Loucy (cell line): ENCODE results near the gene MEGF6.

Source experiments
- H2AFZ ChIP-seq: fragments of 200-600 bp; sonication (generic); 2 replicates; pipeline ENCODE4 v1.6.0; 2016; ENCODE audit warnings: antibody characterized with exemption, mild to moderate bottlenecking, low read length, moderate library complexity
- H3F3A ChIP-seq: fragments of 200-600 bp; 2 replicates; pipeline ENCODE4 v1.6.0; 2016; ENCODE audit warnings: antibody characterized with exemption, low read depth, mild to moderate bottlenecking
- H3K27me3 ChIP-seq: fragments of 200-600 bp; sonication (generic); 2 replicates; pipeline ENCODE4 v1.6.1; 2014; ENCODE audit warnings: low read length, mild to moderate bottlenecking; ENCODE audit not compliant: insufficient read depth, poor library complexity, severe bottlenecking
- H3K36me3 ChIP-seq: fragments of 200-600 bp; sonication (generic); 2 replicates; pipeline ENCODE4 v1.6.1; 2016; ENCODE audit warnings: low read length; ENCODE audit not compliant: insufficient read depth
- H3K4me1 ChIP-seq: fragments of 200-600 bp; sonication (generic); 2 replicates; pipeline ENCODE4 v1.5.1; 2014; ENCODE audit warnings: low read length, mild to moderate bottlenecking; ENCODE audit not compliant: insufficient read depth, poor library complexity, severe bottlenecking
- H3K4me2 ChIP-seq: fragments of 200-600 bp; sonication (generic); 2 replicates; pipeline ENCODE4 v1.6.0; 2014; ENCODE audit warnings: antibody characterized with exemption, low read length, low read depth, mild to moderate bottlenecking; ENCODE audit not compliant: poor library complexity, severe bottlenecking
- H3K4me3 ChIP-seq: fragments of 200-600 bp; sonication (generic); 2 replicates; pipeline ENCODE4 v1.5.1; 2014; ENCODE audit warnings: low read length, mild to moderate bottlenecking, mixed read lengths; ENCODE audit not compliant: poor library complexity, severe bottlenecking
- H3K79me2 ChIP-seq: fragments of 200-600 bp; sonication (generic); 2 replicates; pipeline ENCODE4 v1.6.1; 2014; ENCODE audit warnings: low read length; ENCODE audit not compliant: insufficient read depth
- H3K9ac ChIP-seq: fragments of 200-600 bp; sonication (generic); 2 replicates; pipeline ENCODE4 v1.6.0; 2014; ENCODE audit warnings: mild to moderate bottlenecking, low read depth, low read length, moderate library complexity; ENCODE audit not compliant: poor library complexity, severe bottlenecking
- H3K9me2 ChIP-seq: fragments of 200-600 bp; sonication (generic); replicated peaks from 2 replicates; pipeline ENCODE4 v1.6.1; 2016; ENCODE audit warnings: low read depth, low read length, mixed read lengths
- H3K9me3 ChIP-seq: fragments of 200-600 bp; sonication (generic); 2 replicates; pipeline ENCODE4 v1.6.1; 2014; ENCODE audit warnings: mild to moderate bottlenecking, antibody characterized with exemption, low read length, low read depth; ENCODE audit not compliant: insufficient read depth
- H4K20me1 ChIP-seq: fragments of 200-600 bp; sonication (generic); 2 replicates; pipeline ENCODE4 v1.6.0; 2014; ENCODE audit warnings: antibody characterized with exemption, low read length, mild to moderate bottlenecking; ENCODE audit not compliant: insufficient read depth, poor library complexity, severe bottlenecking
- EZH2phosphoT487 ChIP-seq: fragments of 200-600 bp; IDR thresholded peaks from 2 replicates; pipeline ENCODE4 v1.6.1; 2018; ENCODE audit warnings: antibody characterized with exemption, mild to moderate bottlenecking, moderate library complexity, borderline replicate concordance
- TF ChIP-seq, protein P1 (sequence below): fragments of 200-600 bp; sonication (generic); conservative IDR thresholded peaks from 2 replicates; pipeline ENCODE4 v1.5.1; 2014; ENCODE audit warnings: mild to moderate bottlenecking, antibody characterized with exemption, low read length

The MEGF6 gene

DNA sequence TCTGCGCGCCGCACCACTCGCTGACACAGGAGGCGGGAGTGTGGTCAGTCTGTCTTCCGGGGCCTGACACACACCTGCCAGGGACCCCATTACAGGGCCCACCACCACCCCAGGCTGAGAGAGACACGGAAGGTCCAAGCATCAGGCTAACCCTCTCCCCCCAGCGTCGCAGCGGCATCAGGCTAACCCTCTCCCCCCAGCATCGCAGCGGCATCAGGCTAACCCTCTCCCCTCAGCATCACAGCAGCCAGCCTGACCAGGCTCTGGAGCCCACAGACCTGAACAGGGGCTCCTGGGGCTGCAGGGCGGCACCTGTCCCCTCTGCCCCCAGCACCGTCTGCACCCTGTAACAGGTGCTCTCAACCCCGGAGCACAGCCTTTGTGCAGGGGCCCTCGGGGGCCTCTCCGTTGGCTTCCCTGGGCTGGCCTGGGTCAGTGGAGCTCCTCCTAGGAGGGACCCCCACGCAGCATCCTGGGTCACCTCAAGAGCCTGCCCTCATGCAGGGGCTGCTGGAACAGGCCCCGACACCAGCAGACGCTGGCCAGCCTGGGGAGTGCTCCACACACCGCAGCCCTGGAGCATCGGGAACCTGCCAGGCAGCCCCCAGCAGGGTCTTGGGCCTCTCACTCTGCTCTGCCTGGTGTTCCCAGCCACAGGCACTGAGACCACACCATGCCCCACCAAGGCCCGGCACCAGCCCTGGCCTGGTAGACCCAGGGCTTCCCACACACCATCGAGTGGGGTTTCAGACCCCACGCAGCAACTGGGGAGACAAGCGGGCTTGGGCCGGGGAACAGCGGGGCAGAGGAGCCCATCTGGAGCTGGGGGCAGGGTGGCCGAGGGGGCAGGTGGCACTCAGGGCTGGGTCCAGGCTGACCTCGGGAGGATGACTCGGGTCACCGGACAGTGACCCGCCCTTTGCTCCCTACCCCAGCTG, 67.0 kb downstream of the MEGF6 start:
- Histone ChIP-seq H3K4me1 (no peaks in the 10 kb centered on the region), H3K4me3 (no peak overlapping the region), H3K9me3 (no peaks in the 10 kb centered on the region), H3K79me2 (no peaks in the 10 kb centered on the region), H2AFZ (no peak overlapping the region), H3K9ac (no peak overlapping the region), H3K27me3 (no peaks in the 10 kb centered on the region), H3F3A (no peaks in the 10 kb centered on the region), H3K4me2 (no peak overlapping the region), H4K20me1 (no peaks in the 10 kb centered on the region), H3K36me3 (no peaks in the 10 kb centered on the region), H3K9me2 (no peaks in the 10 kb centered on the region)
- no peak for TF ChIP-seq EZH2phosphoT487
- TF ChIP-seq, protein P1, sequence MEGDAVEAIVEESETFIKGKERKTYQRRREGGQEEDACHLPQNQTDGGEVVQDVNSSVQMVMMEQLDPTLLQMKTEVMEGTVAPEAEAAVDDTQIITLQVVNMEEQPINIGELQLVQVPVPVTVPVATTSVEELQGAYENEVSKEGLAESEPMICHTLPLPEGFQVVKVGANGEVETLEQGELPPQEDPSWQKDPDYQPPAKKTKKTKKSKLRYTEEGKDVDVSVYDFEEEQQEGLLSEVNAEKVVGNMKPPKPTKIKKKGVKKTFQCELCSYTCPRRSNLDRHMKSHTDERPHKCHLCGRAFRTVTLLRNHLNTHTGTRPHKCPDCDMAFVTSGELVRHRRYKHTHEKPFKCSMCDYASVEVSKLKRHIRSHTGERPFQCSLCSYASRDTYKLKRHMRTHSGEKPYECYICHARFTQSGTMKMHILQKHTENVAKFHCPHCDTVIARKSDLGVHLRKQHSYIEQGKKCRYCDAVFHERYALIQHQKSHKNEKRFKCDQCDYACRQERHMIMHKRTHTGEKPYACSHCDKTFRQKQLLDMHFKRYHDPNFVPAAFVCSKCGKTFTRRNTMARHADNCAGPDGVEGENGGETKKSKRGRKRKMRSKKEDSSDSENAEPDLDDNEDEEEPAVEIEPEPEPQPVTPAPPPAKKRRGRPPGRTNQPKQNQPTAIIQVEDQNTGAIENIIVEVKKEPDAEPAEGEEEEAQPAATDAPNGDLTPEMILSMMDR = no peak

DNA sequence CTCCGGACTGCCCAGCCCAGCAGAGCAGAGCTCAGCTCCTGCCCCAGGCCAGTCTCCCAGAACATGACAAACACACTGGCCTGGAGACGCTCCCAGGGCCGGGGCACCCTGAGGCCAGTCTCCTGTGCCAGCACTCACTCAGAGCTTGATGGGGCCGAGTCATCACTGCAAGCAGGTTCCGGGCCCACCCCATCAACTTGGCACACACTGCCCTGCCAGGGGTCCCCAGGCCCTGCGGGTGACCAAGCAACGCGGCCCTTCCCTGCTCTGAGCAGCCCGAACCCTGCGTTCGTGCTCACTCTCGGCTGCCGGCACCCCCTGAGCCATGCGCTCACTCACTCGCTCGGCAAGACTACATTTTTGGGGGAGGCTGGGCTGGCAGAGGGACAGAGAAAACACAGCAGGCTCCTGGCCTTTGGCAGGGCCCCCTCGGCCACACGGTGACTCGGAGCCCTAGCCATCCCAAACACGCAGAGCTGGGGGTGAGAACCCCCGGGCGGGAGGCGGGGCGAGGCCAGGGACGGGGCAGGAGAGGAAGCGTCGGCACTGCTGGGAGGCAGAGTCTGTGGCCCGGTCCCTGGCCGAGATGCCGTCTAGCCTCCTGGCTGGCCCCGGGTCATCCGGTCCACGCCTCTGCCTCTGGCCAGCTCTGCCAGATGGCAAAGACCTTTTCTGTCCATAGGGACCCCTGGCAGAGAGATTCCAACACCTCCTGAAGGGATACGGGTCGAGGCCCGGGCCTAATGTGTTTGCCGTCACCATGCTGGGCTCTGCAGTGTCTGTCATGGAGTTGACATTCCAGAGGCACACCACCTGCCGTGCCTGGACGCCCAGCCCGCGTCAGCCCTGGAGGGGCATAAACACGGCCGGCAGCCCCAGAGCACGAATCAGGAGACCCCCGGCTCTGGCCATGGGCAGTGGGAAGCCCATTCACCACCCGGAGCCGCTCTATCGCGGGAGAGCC, 68.0 kb downstream of the MEGF6 start:
- no peak overlapping the region for H3K9ac ChIP-seq
- no peak overlapping the region for H2AFZ ChIP-seq
- no peaks in the 10 kb centered on the region for H3K9me2 ChIP-seq
- H3K4me1 ChIP-seq = no peaks in the 10 kb centered on the region
- H3F3A ChIP-seq = no peaks in the 10 kb centered on the region
- H4K20me1 ChIP-seq = no peaks in the 10 kb centered on the region
- no peak overlapping the region for H3K4me3 ChIP-seq
- H3K27me3 ChIP-seq = no peaks in the 10 kb centered on the region
- no peaks in the 10 kb centered on the region for H3K36me3 ChIP-seq
- no peak for TF ChIP-seq EZH2phosphoT487
- TF ChIP-seq, protein P1 = no peak
- H3K79me2 ChIP-seq = no peaks in the 10 kb centered on the region
- H3K4me2 ChIP-seq = no peak overlapping the region
- H3K9me3 ChIP-seq = no peaks in the 10 kb centered on the region

DNA sequence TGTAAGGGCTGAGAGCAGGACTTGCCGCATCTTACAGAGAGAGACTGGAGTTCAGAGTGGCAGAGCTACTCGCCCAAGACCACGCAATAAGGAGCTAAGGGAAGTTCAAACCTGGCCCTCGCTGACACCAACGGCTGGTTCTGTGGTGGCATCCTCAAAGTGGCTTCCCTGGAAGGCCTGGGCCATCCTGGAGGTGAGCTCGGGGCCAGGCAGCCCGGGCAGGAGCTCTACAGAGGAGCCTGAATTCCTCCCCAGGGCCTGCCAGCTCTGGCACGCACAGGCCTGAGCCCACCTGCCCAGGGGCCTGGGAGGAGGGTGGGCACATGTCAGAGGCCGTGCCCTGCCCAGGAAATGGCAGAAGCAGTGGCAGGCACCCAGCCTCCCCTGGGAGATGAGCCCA, 68.6 kb downstream of the MEGF6 start:
- TF ChIP-seq EZH2phosphoT487 = no peak
- TF ChIP-seq, protein P1 = no peak
- H3K9ac ChIP-seq = no peak overlapping the region
- H3K79me2 ChIP-seq = no peaks in the 10 kb centered on the region
- H4K20me1 ChIP-seq = no peaks in the 10 kb centered on the region
- H3K9me2 ChIP-seq = no peaks in the 10 kb centered on the region
- H3K4me3 ChIP-seq = no peak overlapping the region
- no peaks in the 10 kb centered on the region for H3K4me1 ChIP-seq
- H3K36me3 ChIP-seq = no peaks in the 10 kb centered on the region
- H3K4me2 ChIP-seq = no peak overlapping the region
- H3K27me3 ChIP-seq = no peaks in the 10 kb centered on the region
- H3K9me3 ChIP-seq = no peaks in the 10 kb centered on the region
- no peak overlapping the region for H2AFZ ChIP-seq
- H3F3A ChIP-seq = no peaks in the 10 kb centered on the region
